GM18505 (cell line): ENCODE results near the gene HIPK2.
"Not testable (repeated sequence)": the region's sequence is repeated elsewhere in the genome, so short reads cannot be mapped to it uniquely, and the experiment has no call there.

Experiments used
- ATAC-seq: cut with Tn5 transposase; IDR thresholded peaks from one replicate; pipeline ENCODE4 v1.9.1; 2021; ENCODE audit not compliant: unreplicated experiment
- POLR2A ChIP-seq: IDR thresholded peaks from 4 replicates; pipeline ENCODE4 v1.6.1; 2011; ENCODE audit warnings: borderline replicate concordance; ENCODE audit not compliant: insufficient read depth, insufficient read length; ENCODE audit errors: extremely low read depth

Gene HIPK2

GRCh38 chr7:139673762-139674161 is 104.0 kb downstream of the HIPK2 start:
- no peak for TF ChIP-seq POLR2A
- ATAC-seq, result no peak

- TF ChIP-seq POLR2A, result peak; percentile 44
- peak; percentile 84 for ATAC-seq
Measured at GRCh38 chr7:139673230-139673629, 104.6 kb downstream of the HIPK2 start.

GRCh38 chr7:139671967-139672366 is 105.8 kb downstream of the HIPK2 start:
- ATAC-seq, result no peak
- TF ChIP-seq POLR2A, result no peak

- ATAC-seq, result not testable (repeated sequence)
Measured at GRCh38 chr7:139670662-139671061, 107.1 kb downstream of the HIPK2 start.

- ATAC-seq, result no peak
- no peak for TF ChIP-seq POLR2A
Measured at GRCh38 chr7:139669106-139670061, 108.4 kb downstream of the HIPK2 start.

GRCh38 chr7:139667377-139667776 is 110.4 kb downstream of the HIPK2 start:
- no peak for ATAC-seq

GRCh38 chr7:139666501-139666900 is 111.3 kb downstream of the HIPK2 start:
- ATAC-seq, result no peak
- no peak for TF ChIP-seq POLR2A

More at GRCh38 chr7:139667377-139667776, 110.4 kb downstream of the HIPK2 start:
- TF ChIP-seq POLR2A, result no peak

- ATAC-seq, result no peak
- TF ChIP-seq POLR2A, result no peak
Measured at GRCh38 chr7:139664434-139664833, 113.4 kb downstream of the HIPK2 start.

GRCh38 chr7:139663608-139664177 is 114.1 kb downstream of the HIPK2 start:
- TF ChIP-seq POLR2A, result no peak

GRCh38 chr7:139661903-139662302 is 115.9 kb downstream of the HIPK2 start:
- no peak for ATAC-seq

More at GRCh38 chr7:139663608-139664177, 114.1 kb downstream of the HIPK2 start:
- no peak for ATAC-seq

GRCh38 chr7:139661043-139661440 is 116.8 kb downstream of the HIPK2 start:
- ATAC-seq, result no peak
- TF ChIP-seq POLR2A, result no peak

More at GRCh38 chr7:139661903-139662302, 115.9 kb downstream of the HIPK2 start:
- no peak for TF ChIP-seq POLR2A

- TF ChIP-seq POLR2A, result no peak
- no peak for ATAC-seq
Measured at GRCh38 chr7:139660317-139661042, 117.3 kb downstream of the HIPK2 start.

GRCh38 chr7:139659922-139660316 is 117.9 kb downstream of the HIPK2 start:
- ATAC-seq, result no peak
- no peak for TF ChIP-seq POLR2A
